DMS53 treated with DMSO at 0.1 percent for 48 hours (cell line): ENCODE measurements around the gene SSR1.
"Not testable (repeated sequence)": the region's sequence is repeated elsewhere in the genome, so short reads cannot be mapped to it uniquely, and the experiment has no call there.

Experiments used
- DNase-seq: peaks from one replicate; lab custom pipeline; 2025; ENCODE audit not compliant: unreplicated experiment; lab: John Stamatoyannopoulos, UW

Gene SSR1

DNA sequence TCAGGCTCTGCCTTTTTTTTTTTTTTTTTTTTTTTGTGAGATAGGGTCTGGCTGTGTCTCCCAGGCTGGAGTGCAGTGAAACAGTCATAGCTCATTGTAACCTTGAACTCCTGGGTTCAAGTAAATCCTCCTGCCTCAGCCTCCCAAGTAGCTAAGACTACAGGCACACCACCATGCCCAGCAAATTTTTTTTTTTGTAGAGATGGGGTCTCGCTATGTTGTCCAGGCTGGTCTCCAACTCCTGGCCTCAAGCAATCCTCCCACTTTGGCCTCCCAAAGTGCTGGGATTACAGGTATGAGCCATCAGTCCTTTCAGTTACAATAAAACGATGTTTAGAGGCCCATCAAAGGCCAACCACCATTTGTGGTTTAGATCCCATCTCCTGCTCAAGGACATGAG is 6.4 kb upstream of the SSR1 start:
- DNase-seq: not testable (repeated sequence)

DNA sequence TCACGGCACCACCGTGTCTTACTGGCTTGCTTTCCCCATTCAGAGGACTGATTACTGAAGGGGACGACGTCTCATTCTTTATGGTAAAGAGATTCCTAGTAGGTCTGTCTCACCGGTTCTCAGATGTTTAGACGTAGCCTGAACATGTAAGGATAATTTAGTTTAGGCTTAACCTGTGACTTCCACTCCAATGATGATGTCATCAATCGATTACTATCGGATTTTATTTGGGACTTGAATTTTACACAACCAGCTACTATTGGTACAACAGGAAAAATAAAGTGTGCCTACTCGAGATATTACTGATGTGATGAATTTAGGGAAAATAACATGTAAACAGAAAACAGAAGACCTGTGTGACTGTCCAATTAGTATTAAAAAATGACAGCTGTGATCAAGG is 4.5 kb upstream of the SSR1 start:
- no peak for DNase-seq

DNA sequence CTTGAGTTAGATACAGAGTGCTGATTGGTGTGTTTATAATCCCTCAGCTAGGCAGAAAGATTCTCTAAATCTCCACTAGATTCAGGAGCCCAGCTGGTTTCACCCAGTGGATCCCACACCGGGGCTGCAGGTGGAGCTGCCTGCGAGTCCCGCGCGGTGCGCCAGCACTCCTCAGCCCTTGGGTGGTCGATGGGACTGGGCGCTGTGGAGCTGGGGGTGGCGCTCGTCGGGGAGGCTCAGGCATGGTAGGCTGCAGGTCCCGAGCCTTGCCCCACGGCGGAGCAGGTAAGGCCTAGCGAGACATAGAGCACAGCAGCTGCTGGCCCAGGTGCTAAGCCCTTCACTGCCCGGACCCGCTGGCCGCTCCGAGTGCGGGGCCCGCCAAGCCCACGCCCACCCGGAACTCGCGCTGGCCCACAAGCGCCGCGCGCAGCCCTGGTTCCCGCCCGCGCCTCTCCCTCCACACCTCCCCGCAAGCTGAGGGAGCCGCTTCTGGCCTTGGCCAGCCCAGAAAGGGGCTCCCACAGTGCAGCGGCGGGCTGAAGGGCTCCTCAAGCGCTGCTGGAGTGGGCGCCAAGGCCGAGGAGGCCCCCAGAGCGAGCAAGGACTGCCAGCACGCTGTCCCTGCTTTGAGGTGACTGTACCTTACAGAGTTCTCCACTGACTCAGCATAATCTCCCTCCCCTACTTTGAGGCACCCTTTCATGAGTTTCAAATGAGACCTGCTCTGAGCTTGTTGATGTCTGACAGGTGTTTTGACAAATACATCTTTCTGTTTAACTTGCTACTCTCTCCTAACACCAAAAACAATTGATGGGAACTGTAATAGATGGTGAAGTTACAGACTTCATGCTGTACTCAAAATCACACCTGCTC is 3.9 kb upstream of the SSR1 start:
- DNase-seq: no peak

DNA sequence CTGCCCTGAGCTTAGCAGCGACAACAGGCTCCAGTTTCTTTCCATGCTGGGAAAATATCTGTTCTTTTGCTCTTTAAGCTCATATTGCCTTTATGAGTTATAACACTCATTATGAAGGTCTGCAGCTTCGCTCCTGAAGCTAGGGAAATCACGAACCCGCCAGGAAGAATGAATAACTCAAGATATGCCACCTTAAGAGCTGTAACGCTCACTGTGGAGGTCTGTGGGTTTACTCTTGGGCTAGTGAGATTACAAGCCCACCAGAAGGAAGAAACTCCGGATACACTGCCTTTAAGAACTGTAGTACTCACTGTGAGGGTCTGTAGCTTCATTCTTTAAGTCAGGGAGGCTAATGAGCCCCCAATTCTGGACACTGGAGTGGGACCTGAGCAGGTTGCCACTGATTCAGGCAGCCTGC is 3.0 kb upstream of the SSR1 start:
- DNase-seq: no peak

DNA sequence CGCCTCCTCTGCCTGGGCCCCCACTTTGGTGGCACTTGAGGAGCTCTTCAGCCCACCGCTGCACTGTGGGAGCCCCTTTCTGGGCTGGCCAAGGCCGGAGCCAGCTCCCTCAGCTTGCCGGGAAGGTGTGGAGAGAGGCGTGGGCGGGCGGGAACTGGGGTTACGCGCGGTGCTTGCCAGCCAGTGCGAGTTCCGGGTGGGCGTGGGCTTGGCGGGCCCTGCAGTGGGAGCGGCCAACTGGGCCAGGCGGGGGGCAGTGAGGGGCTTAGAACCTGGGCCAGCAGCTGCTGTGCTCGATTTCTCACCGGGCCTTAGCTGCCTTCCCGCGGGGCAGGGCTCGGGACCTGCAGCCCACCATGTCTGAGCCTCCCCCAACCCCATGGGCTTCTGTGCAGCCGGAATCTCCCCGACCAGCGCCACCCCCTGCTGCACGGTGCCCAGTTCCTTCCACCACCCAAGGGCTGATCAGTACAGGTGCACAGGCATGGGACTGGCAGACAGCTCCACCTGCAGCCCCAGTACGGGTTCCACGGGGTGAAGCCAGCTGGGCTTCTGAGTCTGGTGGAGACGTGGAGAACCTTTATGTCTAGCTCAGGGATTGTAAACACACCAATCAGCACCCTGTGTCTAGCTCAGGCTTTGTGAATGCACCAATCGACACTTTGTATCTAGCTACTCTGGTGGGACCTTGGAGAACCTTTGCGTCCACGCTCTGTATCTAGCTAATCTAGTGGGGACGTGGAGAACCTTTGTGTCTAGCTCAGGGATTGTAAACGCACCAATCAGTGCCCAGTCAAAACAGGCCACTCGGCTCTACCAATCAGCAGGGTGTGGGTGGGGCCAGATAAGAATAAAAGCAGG is 2.3 kb upstream of the SSR1 start:
- not testable (repeated sequence) for DNase-seq

DNA sequence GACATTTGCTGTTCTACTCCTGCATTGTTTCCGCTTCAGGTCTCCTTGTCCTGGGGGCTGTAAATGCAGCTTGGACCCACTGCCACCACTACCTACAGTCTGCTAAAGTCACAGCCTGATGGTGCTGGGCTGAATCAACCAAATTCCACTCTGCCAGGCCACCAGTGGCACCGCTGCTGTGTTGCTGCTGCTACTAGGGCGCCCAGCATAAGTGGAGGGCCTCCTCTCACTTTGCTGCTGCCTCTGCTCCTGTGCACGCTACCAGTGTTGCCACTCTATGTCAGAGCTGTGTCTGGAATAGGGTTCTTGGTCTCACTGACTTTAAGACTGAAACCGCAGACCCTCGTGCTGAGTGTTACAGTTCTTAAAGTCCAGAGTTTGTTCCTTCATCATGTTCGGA is 1.4 kb upstream of the SSR1 start:
- no peak for DNase-seq

DNA sequence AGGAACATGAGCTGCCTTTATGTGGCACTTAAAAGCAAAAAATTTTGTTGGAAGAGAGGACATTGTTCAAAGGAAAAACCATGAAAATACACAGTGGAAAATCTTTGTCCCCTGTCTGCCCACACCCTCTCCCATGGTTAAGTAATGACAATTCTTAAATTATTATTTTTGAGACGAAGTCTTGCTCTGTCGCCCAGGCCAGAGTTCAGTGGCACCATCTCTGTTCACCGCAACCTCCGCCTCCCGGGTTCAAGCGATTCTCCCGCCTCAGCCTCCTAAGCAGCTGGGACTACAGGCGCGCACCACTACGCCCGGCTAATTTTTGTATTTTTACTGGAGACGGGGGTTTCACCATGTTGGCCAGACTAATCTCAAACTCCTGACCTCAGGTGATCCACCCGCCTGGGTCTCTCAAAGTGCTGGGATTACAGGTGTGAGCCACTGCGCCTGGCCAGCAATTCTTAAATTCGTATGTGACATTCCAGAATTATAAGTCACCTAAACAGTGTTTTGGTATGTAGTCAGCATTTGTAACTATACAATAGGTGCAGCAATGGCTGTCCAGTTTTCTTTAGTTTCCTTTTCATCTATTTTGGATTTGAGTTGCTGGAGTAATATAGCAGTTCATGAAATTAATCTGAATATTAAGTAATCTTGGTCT is 636 bp upstream of the SSR1 start:
- no peak for DNase-seq

DNA sequence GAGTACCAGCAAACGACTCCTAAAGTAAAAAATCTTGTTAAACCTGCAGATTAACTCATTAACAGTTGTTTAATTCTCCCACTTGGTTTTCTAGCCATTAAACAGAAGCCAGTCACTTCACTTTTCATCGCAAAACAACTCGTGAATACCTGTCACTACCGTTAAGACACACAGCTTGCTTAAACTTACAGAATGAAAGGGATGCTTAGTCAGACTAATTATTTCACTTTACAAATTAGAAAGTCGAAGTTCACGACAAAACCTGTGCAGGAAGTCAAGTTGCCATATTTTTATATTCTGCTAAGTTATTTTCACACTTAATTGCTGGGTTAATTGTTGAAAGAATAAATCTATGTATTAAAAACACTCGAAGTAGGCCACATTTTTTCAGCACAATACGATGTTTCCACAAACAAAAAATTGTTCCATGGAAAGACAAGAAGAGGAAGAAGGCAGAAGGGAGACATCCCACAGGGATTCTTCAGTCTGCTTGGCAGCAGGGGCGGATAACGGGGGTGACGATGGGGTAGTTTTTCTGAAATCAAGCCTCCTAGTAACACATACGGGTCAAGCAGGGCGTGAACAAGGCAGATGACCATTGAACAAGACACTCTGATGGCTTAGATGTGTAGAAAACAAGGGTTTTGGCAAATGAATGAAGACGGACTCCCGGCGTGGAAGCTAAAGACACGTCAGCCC is 933 bp downstream of the SSR1 start:
- no peak for DNase-seq

DNA sequence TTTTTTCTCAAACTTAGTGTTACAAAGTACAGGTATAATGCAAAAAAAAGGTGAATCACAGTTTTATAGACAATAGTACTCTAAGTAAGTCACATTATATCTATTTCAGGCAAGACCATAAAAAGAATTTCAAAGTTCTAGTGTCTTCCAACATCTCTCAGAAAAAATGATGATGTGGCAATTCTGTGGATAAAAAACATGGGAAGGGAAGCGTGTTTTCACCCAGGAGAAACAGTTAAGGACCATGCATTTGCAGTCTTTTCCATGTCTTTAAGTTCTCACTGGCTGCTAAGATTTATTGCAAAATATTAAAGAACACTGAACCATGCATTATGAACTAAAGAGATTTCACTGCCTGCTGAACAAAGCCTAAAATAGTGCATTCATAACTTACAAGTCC is 1.8 kb downstream of the SSR1 start:
- DNase-seq: no peak

DNA sequence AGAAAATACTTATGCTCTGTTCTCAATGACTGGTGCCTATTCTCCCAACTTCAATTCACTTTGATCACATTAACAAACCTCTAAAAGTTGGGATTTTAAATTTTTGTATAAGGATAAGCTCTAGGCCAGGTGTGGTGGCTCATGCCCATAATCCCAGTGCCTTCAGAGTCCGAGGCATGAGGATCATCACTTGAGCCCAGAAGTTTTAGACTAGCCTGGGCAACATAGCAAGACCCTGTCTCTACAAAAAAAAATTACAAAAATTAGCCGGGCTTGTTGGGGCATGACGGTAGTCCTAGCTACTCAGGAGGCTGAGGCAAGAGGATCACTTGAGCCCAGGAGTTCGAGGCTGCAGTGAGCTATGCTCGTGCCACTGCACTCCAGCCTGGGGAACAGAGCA is 3.9 kb downstream of the SSR1 start:
- DNase-seq: no peak

DNA sequence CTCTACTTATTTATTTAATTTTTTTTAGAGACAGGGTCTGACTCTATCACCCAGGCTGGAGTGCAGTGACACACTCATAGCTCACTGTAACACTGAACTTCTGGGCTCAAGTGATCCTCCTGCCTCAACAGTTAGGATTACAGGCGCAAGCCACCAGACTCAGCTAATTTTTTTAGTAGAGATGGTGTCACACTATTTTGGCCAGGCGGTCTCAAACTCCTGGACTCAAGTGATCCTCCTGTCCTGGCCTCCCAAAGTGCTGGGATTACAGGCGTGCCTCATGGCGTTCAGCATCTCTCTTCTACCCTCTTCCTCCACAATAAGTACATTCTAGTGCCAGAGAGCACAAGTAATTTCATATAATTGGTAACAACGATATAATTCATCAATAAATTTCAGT is 5.5 kb downstream of the SSR1 start:
- DNase-seq: no peak

DNA sequence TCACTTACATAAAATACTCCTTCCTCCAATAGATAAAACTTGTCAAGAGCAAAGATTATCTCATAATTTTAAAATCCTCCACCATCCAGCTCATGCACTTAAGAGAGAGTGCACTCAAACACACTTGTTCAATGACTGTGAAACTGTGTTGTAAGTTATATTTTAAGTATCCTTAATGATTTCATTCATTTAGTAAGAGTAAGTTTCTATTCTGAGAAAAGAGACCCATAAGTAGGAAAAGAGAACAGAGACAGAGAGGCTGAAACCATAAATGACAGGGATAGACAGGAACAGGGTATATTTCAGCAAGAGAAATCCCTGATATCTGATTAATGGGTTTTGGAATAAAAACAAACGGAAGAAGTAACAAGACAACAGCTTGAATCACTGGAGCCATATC is 8.2 kb downstream of the SSR1 start:
- no peak for DNase-seq

DNA sequence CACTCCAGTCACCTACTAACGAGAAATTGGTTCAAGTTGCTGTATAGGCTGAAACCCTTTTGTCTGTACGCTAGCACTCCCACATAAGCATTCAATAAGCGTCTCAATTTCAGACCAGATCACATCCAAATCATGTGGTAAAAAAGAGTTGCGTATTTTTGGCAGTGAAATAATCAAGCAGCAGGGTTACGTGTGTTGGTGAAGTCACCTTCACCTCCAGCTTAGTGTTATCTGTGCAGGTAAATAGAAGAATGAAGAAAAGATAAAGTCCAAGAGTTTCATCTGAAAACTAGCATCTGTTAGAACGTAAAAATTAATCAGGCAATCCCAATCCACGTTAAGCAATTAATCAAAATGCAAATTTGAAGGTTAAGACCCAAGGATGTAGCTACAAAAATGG is 11.3 kb downstream of the SSR1 start:
- DNase-seq: no peak

DNA sequence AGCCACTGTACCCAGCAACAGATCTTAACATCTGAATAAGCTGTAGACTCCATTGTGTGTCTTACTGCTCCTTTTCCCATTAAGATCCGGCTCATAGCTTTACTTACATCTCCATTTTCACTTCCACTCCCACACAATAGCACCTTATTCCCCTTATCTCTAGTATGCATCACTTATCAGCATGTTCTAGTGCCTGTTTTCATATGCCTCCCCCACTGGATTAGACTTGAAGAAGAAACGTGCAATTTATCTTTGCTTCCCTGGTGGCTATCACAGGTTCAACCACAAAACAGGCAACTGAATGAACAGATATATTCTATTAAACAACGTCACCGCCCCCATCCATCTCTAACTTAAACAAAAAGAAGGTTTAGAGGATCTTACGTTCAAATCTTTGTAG is 12.1 kb downstream of the SSR1 start:
- no peak for DNase-seq

DNA sequence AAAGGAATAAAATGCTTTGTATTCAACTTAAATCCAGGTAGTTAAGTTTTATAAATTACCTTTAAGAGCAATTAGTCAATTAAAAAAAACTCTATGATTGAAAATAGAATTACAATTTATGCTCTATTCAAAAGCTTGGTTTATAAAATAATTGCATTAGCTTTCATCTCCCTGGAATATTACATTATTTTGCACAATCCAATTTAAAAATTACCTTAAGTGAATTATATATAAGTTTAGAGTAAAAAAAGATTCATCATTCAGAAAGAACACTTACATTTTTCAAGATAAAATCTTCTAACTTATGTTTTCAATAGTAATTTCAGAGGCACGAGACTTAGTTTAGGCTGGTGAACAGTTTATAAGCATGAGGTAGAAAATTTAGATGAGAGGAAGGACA is 14.9 kb downstream of the SSR1 start:
- DNase-seq: no peak

DNA sequence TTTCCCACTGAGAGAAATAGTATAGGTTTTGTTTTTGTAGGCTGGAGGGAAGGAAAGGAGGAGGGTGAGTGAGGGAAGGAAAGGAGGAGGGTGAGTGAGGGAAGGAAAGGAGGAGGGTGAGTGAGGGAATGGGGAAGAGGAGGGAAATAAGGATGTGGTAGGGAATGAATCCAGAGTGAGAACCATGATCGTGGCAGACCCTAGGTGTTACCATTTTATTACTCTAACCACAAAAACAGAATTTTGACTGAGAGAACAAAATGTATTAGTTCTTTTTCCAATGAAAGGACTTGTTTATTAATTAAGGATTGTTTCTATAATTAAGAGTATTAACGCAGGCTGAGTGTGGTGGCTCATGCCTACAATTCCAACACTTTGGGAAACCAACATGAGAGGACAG is 16.4 kb downstream of the SSR1 start:
- DNase-seq: no peak

DNA sequence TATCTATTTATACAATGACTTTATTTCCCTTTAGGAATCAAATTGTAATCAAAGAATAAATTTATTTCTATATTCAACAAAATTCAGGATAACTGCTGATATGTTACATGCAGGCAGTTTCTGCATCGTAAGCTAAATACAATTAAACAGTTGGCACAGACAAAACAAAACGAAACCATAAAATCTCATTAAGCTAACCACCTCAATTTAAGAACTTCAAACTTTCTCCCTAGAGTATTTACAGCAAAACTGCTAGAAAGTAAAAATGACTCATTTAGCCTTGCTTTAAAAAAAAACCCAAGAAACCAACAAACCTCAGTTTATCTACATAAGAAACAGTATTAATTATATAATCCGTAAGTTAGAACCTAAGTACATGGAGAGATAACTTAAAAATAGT is 17.1 kb downstream of the SSR1 start:
- DNase-seq: no peak

DNA sequence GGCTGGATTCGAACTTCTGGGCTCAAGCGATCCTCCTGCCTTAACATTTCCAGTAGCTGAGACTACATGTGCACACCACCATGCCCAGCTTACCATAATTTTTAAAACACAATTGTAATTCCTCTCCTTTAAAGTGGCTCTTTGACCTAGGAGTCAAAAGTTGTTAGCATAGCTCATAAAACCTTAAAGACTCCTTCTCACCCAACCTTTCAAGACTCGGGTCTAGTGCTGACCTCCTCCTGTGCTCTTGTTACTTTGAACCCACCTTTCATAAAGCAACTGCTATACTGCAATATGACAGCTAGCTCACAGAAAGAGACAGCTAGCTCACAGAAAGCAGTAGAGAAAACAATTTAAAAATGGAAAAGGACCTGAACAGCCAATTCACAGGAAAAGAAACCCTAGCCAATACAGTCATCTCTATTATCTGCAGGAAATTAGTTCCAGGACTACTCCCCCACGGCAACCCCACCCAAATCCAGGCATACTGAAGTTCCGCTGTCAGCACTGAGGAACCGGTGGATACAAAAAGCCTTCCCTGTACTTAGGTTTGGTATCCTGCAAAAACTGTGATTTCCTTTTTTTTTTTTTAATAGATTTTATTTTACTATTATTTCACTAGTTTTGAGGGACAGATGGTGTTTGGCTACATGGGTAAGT is 20.3 kb downstream of the SSR1 start:
- DNase-seq: no peak

DNA sequence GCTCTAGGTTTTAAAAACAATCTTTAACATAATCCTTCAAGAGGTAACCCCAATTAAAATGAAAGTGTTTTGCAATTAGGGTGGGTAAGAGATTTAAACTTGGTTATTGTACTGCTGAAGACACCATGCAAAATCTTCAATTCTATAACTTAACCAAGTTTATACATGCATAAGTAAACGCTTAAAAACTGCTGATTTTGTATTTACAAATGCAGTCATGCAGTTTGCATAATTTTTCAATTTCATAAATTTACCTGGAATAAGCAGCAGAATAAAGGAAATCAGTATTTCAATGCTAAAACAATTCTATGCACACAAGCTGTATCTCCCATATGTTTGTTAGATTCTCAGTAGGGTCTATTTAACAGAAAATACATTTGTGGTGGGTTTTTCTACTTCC is 22.9 kb downstream of the SSR1 start:
- no peak for DNase-seq

DNA sequence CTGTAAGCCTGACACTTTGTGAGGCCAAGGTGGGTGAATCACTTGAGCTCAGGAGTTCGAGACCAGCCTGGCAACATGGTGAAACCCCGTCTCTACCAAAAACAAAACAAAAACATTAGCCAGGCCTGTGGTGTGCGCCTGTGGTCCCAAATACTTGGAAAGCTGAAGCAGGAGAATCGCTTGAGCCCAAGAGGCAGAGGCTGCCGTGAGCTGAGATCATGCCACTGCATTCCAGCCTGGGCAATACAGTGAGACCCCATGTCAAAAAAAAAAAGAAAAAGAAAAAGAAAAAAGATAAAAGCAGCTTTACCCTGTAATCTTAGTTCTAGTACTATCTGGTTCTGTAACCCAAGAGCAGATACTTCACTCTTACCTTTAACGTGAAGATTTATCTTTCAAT is 27.6 kb downstream of the SSR1 start:
- no peak for DNase-seq

DNA sequence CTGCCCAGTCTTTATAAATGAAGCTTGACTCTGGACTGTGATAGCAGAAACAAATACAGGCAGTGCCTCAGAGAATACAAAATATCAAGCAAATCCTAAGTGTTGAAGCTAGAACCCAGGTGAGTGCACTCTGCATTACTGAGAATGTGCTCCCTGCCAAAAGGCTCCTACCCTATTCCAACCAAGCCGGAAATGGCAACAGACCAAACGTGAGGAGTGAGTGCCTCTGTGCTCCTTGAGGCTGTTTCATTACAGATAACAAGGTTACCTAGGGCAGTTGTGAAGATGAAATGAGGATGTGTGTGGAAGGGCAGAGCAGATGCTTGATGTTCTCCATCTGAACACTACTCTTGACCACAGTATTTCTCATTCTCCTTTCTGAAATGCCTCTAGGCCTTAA is 29.3 kb downstream of the SSR1 start:
- no peak for DNase-seq
